GM23338 (cell line): ENCODE measurements around the gene POU5F1. TPM values are rescaled to one million over a fixed set of nuclear protein-coding genes. Genes with fewer than 3 reads are reported as not detected.

ENCODE experiments used
- ATAC-seq: fragments of 200-7000 bp; cut with Tn5 transposase; 3 replicates; pipeline ENCODE4 v1.9.1; 2020
- DNase-seq: peaks from one replicate; pipeline ENCODE4 v3.0.0-alpha.2; 2015; ENCODE audit warnings: low spot score
- H2AFZ ChIP-seq: fragments of 200-600 bp; sonication (generic); 2 replicates; pipeline ENCODE4 v1.8.0; 2016; ENCODE audit warnings: antibody characterized with exemption, mild to moderate bottlenecking, moderate library complexity
- H3F3A ChIP-seq: fragments of 200-600 bp; sonication (generic); replicated peaks from 2 replicates; pipeline ENCODE4 v1.8.0; 2017; ENCODE audit warnings: antibody characterized with exemption, mixed run types, low read depth
- H3K27ac ChIP-seq: fragments of 200-600 bp; sonication (generic); 2 replicates; pipeline ENCODE4 v1.6.1; 2016; ENCODE audit warnings: low read depth
- H3K27me3 ChIP-seq: fragments of 200-600 bp; sonication (generic); 2 replicates; pipeline ENCODE4 v1.8.0; 2016; ENCODE audit warnings: mild to moderate bottlenecking, mixed run types, moderate library complexity; ENCODE audit not compliant: insufficient read depth
- H3K36me3 ChIP-seq: fragments of 200-600 bp; sonication (generic); 2 replicates; pipeline ENCODE4 v1.8.0; 2016; ENCODE audit warnings: mild to moderate bottlenecking; ENCODE audit not compliant: insufficient read depth
- H3K4me1 ChIP-seq: fragments of 200-600 bp; sonication (generic); 2 replicates; pipeline ENCODE4 v1.8.0; 2016; ENCODE audit warnings: mild to moderate bottlenecking, moderate library complexity; ENCODE audit not compliant: insufficient read depth
- H3K4me2 ChIP-seq: fragments of 200-600 bp; sonication (generic); 2 replicates; pipeline ENCODE4 v1.7.1; 2017; ENCODE audit warnings: mixed run types
- H3K4me3 ChIP-seq: fragments of 200-600 bp; sonication (generic); 2 replicates; pipeline ENCODE4 v1.6.1; 2016; ENCODE audit warnings: mixed run types
- H3K79me2 ChIP-seq: fragments of 200-600 bp; sonication (generic); replicated peaks from 2 replicates; pipeline ENCODE4 v1.8.0; 2017; ENCODE audit warnings: mild to moderate bottlenecking; ENCODE audit not compliant: insufficient read depth
- H3K9me2 ChIP-seq: fragments of 200-600 bp; sonication (generic); 2 replicates; pipeline ENCODE4 v1.8.0; 2017; ENCODE audit not compliant: insufficient read depth
- H4K20me1 ChIP-seq: fragments of 200-600 bp; sonication (generic); replicated peaks from 2 replicates; pipeline ENCODE4 v1.8.0; 2017; ENCODE audit warnings: mild to moderate bottlenecking; ENCODE audit not compliant: insufficient read depth
- H3K27ac Mint-ChIP-seq: 2 replicates; pipeline ENCODE4 v1.8.0; 2020; ENCODE audit warnings: inconsistent platforms, mild to moderate bottlenecking, moderate library complexity, mixed read lengths
- H3K27me3 Mint-ChIP-seq: 3 replicates; pipeline ENCODE4 v1.8.0; 2022; ENCODE audit warnings: low read depth, mild to moderate bottlenecking, moderate library complexity, mixed read lengths, inconsistent platforms; ENCODE audit not compliant: insufficient read depth, poor library complexity
- H3K36me3 Mint-ChIP-seq: 3 replicates; pipeline ENCODE4 v1.8.0; 2021; ENCODE audit warnings: low read depth, mild to moderate bottlenecking, inconsistent platforms, moderate library complexity, mixed read lengths
- H3K4me1 Mint-ChIP-seq: 3 replicates; pipeline ENCODE4 v1.8.0; 2020; ENCODE audit warnings: mild to moderate bottlenecking, inconsistent platforms, mixed read lengths
- H3K4me3 Mint-ChIP-seq: 3 replicates; pipeline ENCODE4 v1.8.0; 2021; ENCODE audit warnings: moderate library complexity, mild to moderate bottlenecking, inconsistent platforms, mixed read lengths
- H3K9me3 Mint-ChIP-seq: 3 replicates; pipeline ENCODE4 v1.8.0; 2020; ENCODE audit warnings: moderate library complexity, mild to moderate bottlenecking, inconsistent platforms, mixed read lengths
- CREB1 ChIP-seq: fragments of 250-450 bp; sonication (Bioruptor Pico); IDR thresholded peaks from 2 replicates; pipeline ENCODE4 v1.5.0; 2020; ENCODE audit warnings: low read depth, mild to moderate bottlenecking, moderate library complexity
- ETS1 ChIP-seq: IDR thresholded peaks from 2 replicates; pipeline ENCODE4 v1.6.1; 2016; ENCODE audit warnings: antibody characterized with exemption
- EZH2 ChIP-seq: fragments of 200-600 bp; sonication (generic); IDR thresholded peaks from one replicate; pipeline ENCODE4 v1.8.0; 2017; ENCODE audit warnings: antibody characterized with exemption, mild to moderate bottlenecking, low read depth; ENCODE audit not compliant: unreplicated experiment
- JUNB ChIP-seq: IDR thresholded peaks from one replicate; pipeline ENCODE4 v1.6.1; 2016; ENCODE audit warnings: antibody characterized with exemption; ENCODE audit not compliant: unreplicated experiment
- NANOG ChIP-seq: IDR thresholded peaks from 2 replicates; pipeline ENCODE4 v1.6.1; 2016; ENCODE audit warnings: antibody characterized with exemption, borderline replicate concordance
- POLR2AphosphoS5 ChIP-seq: IDR thresholded peaks from 2 replicates; pipeline ENCODE4 v1.6.1; 2016; ENCODE audit warnings: antibody characterized with exemption, low read depth
- STAT1 ChIP-seq: IDR thresholded peaks from one replicate; pipeline ENCODE4 v1.6.1; 2016; ENCODE audit warnings: antibody characterized with exemption; ENCODE audit not compliant: unreplicated experiment
- ZNF114 ChIP-seq: fragments of 250-450 bp; sonication (Bioruptor Pico); IDR thresholded peaks from 2 replicates; pipeline ENCODE4 v1.5.0; 2020; ENCODE audit warnings: mild to moderate bottlenecking, moderate library complexity
- ZNF331 ChIP-seq: fragments of 250-450 bp; sonication (Bioruptor Pico); IDR thresholded peaks from 2 replicates; pipeline ENCODE4 v1.5.0; 2020; ENCODE audit warnings: low read depth, mild to moderate bottlenecking, moderate library complexity
- polyA plus RNA-seq: library from polyadenylated mRNA; unstranded; fragments of >200 nt; fragmentation: Nextera tagmentation; extraction: Ambion mirVana; gene quantifications from 2 replicates; pipeline ENCODE4 v1.2.1, GENCODE V29; 2016
- total RNA-seq: library from RNA; depleted of rRNA; stranded (reverse); fragments of >200 nt; shearing (Covaris generic); gene quantifications from 2 replicates; pipeline ENCODE4 v1.2.3, GENCODE V29; 2014
- TF ChIP-seq, protein P1 (sequence below): IDR thresholded peaks from one replicate; pipeline ENCODE4 v1.6.1; 2018; ENCODE audit warnings: antibody characterized with exemption; ENCODE audit not compliant: unreplicated experiment
- TF ChIP-seq, protein P2 (sequence below): fragments of 250-450 bp; sonication (Bioruptor Pico); IDR thresholded peaks from 2 replicates; pipeline ENCODE4 v1.5.0; 2020; ENCODE audit warnings: mild to moderate bottlenecking, moderate library complexity

POU5F1 gene
- total and polyA plus RNA-seq, 2 experiments from 2014 or later, result 1,839 to 3,419 TPM

- no peaks in the 10 kb centered on the region for H3K9me2 ChIP-seq
- no peak overlapping the region for H3K27ac ChIP-seq
- peak overlapping the region; percentile 67; the same call in 1 of the 2 replicates for H3K27ac Mint-ChIP-seq
- TF ChIP-seq ETS1 (no peak), EZH2 (no peak), JUNB (no peak), NANOG (no peak), STAT1 (no peak), ZNF114 (CRISPR knock-in tag) (no peak), CREB1 (CRISPR knock-in tag) (no peak), ZNF331 (CRISPR knock-in tag) (no peak), POLR2AphosphoS5 (no peak)
- TF ChIP-seq, protein P1, sequence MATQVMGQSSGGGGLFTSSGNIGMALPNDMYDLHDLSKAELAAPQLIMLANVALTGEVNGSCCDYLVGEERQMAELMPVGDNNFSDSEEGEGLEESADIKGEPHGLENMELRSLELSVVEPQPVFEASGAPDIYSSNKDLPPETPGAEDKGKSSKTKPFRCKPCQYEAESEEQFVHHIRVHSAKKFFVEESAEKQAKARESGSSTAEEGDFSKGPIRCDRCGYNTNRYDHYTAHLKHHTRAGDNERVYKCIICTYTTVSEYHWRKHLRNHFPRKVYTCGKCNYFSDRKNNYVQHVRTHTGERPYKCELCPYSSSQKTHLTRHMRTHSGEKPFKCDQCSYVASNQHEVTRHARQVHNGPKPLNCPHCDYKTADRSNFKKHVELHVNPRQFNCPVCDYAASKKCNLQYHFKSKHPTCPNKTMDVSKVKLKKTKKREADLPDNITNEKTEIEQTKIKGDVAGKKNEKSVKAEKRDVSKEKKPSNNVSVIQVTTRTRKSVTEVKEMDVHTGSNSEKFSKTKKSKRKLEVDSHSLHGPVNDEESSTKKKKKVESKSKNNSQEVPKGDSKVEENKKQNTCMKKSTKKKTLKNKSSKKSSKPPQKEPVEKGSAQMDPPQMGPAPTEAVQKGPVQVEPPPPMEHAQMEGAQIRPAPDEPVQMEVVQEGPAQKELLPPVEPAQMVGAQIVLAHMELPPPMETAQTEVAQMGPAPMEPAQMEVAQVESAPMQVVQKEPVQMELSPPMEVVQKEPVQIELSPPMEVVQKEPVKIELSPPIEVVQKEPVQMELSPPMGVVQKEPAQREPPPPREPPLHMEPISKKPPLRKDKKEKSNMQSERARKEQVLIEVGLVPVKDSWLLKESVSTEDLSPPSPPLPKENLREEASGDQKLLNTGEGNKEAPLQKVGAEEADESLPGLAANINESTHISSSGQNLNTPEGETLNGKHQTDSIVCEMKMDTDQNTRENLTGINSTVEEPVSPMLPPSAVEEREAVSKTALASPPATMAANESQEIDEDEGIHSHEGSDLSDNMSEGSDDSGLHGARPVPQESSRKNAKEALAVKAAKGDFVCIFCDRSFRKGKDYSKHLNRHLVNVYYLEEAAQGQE, result no peak
- TF ChIP-seq, protein P2, sequence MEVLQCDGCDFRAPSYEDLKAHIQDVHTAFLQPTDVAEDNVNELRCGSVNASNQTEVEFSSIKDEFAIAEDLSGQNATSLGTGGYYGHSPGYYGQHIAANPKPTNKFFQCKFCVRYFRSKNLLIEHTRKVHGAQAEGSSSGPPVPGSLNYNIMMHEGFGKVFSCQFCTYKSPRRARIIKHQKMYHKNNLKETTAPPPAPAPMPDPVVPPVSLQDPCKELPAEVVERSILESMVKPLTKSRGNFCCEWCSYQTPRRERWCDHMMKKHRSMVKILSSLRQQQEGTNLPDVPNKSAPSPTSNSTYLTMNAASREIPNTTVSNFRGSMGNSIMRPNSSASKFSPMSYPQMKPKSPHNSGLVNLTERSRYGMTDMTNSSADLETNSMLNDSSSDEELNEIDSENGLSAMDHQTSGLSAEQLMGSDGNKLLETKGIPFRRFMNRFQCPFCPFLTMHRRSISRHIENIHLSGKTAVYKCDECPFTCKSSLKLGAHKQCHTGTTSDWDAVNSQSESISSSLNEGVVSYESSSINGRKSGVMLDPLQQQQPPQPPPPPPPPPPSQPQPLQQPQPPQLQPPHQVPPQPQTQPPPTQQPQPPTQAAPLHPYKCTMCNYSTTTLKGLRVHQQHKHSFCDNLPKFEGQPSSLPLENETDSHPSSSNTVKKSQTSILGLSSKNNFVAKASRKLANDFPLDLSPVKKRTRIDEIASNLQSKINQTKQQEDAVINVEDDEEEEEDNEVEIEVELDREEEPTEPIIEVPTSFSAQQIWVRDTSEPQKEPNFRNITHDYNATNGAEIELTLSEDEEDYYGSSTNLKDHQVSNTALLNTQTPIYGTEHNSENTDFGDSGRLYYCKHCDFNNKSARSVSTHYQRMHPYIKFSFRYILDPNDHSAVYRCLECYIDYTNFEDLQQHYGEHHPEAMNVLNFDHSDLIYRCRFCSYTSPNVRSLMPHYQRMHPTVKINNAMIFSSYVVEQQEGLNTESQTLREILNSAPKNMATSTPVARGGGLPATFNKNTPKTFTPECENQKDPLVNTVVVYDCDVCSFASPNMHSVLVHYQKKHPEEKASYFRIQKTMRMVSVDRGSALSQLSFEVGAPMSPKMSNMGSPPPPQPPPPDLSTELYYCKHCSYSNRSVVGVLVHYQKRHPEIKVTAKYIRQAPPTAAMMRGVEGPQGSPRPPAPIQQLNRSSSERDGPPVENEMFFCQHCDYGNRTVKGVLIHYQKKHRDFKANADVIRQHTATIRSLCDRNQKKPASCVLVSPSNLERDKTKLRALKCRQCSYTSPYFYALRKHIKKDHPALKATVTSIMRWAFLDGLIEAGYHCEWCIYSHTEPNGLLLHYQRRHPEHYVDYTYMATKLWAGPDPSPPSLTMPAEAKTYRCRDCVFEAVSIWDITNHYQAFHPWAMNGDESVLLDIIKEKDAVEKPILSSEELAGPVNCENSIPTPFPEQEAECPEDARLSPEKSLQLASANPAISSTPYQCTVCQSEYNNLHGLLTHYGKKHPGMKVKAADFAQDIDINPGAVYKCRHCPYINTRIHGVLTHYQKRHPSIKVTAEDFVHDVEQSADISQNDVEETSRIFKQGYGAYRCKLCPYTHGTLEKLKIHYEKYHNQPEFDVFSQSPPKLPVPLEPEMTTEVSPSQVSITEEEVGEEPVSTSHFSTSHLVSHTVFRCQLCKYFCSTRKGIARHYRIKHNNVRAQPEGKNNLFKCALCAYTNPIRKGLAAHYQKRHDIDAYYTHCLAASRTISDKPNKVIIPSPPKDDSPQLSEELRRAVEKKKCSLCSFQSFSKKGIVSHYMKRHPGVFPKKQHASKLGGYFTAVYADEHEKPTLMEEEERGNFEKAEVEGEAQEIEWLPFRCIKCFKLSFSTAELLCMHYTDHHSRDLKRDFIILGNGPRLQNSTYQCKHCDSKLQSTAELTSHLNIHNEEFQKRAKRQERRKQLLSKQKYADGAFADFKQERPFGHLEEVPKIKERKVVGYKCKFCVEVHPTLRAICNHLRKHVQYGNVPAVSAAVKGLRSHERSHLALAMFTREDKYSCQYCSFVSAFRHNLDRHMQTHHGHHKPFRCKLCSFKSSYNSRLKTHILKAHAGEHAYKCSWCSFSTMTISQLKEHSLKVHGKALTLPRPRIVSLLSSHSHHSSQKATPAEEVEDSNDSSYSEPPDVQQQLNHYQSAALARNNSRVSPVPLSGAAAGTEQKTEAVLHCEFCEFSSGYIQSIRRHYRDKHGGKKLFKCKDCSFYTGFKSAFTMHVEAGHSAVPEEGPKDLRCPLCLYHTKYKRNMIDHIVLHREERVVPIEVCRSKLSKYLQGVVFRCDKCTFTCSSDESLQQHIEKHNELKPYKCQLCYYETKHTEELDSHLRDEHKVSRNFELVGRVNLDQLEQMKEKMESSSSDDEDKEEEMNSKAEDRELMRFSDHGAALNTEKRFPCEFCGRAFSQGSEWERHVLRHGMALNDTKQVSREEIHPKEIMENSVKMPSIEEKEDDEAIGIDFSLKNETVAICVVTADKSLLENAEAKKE (CRISPR knock-in tag), result no peak
- H3K4me2 ChIP-seq, result peak overlapping the region; percentile 77; the same call in 1 of the 2 replicates
- H3K4me1 ChIP-seq, result peaks cover 23% of the 10 kb centered on the region
- no peak overlapping the region for H2AFZ ChIP-seq
- H3K9me3 Mint-ChIP-seq, result no peaks in the 10 kb centered on the region
- peaks cover 15% of the 10 kb centered on the region for H3K27me3 Mint-ChIP-seq
- H3K36me3 Mint-ChIP-seq, result peaks cover 46% of the 10 kb centered on the region
- 0 out of 2 replicates have a peak, but pooled peaks cover 9% of the 10 kb centered on the region for H3K79me2 ChIP-seq
- peaks cover 2% of the 10 kb centered on the region; the same call in 1 of the 2 replicates for H3K36me3 ChIP-seq
- 0 out of 2 replicates have a peak overlapping the region, but pooled peaks have one; percentile 75 for H3K4me3 ChIP-seq
- no peaks in the 10 kb centered on the region for H4K20me1 ChIP-seq
- H3K4me3 Mint-ChIP-seq, result peak overlapping the region; percentile 88
- no peak for DNase-seq
- H3K27me3 ChIP-seq, result no peaks in the 10 kb centered on the region
- peaks cover 25% of the 10 kb centered on the region for H3K4me1 Mint-ChIP-seq
- H3F3A ChIP-seq, result peaks cover 22% of the 10 kb centered on the region
- ATAC-seq, result no peak
Observed at GRCh38 chr6:31156641-31157040, 13.8 kb downstream of the POU5F1 start.
